Hindlimb muscle (tissue), 1 donor: ENCODE measurements around the gene ARFIP2. TPM values are rescaled to one million over a fixed set of nuclear protein-coding genes. Genes with fewer than 3 reads are reported as not detected.
A peak's percentile ranks its signal among the peaks of the same experiment; 100 is the strongest.

Experiments
- DNase-seq: peaks from one replicate; pipeline ENCODE4 v3.0.0-alpha.2; 2013
- polyA plus RNA-seq: library from polyadenylated mRNA; unstranded; fragments of 120-200 nt; gene quantifications from one replicate; pipeline ENCODE4 v1.2.1, GENCODE V29; 2013; ENCODE audit not compliant: insufficient read length

The ARFIP2 gene
- polyA plus RNA-seq, 1 donor = 32.2 TPM

DNA sequence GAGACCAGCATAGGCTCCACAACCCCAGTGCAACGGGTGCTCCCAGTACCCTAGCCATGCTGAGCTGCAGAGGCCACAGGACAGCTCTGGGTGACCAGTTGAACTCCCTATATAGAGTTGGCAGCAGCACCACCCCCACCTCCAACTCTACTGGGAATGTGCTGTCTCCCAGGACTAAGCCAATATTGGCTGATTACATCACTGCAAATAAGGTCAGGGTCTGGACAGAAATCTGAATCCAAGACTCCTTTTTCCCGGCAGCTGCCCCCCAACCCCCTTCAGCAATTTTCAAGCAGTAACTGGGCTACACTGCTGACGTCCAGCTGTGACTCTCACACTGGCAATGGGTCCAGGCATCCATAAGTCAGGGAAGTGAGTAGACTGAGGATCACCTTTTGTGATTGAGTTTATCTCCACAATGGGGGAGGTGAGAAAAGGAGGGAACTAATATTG lies 40.2 kb downstream of the ARFIP2 start, which contains the start of gene HPX:
Gene HPX (minus strand): TSS at position 82 of the 453 bp plus-strand sequence. CDS start 24 bp downstream, at position 58.
- no peak for DNase-seq

DNA sequence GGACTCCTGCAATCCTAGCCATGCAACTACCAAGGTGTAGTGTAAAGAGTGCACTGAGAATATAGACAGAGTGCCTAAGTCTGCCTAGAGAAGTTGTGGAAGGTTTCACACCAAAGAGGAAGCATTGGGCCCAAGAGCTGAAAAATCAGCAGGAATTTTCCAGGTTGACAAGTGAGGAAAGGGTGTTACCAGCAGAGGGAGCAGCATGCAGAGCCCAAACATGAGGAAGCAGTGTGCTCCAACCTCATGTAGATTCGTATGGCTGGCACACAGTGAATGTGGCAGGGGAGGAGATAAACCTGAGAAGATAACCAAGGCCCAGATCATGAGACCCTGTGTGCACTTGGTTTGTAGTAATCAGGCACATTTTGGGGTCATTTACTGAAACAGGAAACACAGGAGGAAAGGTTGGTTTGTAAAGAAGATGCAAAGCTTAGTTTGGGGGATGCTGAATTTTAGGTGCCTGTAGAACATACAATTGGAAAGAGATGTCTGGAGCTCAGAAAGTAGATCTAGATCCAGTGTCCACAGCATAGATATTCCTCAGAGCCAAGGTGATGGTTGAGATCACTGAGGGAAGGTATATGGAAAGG lies 42.1 kb downstream of the ARFIP2 start:
- peak; percentile 21 for DNase-seq

DNA sequence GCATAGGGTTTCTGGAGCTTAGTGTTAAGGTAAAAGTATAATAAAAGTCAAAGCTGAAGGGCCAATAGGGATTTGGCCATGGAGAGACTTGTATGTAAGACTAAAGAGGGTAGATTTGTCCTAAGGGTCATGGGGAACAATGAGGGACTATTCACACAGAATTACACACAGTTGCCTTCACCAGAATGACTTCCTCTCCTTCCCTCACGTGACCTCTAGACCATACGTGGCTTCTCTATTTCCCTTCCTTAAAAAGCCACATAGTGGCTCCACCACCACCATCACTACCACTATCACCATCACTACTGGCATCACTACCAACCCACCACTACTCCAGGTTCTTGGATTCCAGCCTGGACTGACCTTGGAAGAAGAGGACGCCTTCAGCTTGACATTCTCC lies 43.1 kb downstream of the ARFIP2 start:
- DNase-seq = no peak

DNA sequence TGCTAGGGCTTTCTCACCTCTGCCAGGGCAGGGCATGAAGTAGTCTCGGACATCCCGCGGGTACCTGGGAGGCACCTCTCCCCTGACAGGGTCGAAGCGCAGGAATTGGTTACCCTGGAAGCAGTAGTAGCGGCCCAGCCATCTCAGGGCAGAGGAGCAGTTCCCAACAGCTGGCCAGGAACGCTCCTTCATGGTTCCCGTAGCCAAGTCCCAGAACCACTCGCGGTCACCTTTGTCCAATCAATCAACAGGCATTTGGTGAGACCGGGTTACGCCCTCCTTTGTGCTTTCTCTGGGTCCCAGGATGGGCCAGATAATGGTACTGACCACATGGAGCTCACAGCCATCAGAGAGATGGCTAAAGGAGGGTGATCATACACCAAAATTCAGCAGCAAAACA lies 43.7 kb downstream of the ARFIP2 start:
- DNase-seq = no peak

DNA sequence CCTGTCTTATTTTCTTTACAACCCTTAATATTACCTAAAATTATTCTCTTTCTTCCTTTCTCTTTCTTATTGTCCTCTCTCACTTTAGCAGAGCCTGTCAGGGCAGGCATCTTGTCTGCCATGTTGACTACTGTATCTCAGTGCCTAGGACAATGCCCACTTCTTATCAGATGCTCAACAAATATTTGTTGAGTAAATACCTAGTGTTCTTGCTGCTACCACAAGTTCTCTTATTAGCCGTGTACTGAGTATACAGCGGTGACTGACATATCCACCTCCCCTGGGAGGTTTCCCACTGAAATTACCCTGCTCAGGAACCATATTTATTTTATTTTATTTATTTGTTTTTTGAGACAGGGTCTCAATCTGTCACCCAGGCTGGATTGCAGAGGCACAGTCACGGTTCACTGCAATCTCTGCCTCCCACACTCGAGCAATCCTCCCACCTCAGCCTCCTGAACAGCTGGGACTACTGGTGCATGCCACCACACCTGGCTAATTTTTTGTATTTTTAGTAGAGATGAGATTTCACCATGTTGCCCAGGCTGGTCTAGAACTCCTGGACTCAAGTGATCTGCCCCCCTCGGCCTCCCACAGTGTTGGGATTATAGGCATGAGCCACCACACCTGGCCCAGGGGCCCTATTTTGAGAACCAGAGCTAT lies 47.0 kb downstream of the ARFIP2 start:
- DNase-seq = no peak

DNA sequence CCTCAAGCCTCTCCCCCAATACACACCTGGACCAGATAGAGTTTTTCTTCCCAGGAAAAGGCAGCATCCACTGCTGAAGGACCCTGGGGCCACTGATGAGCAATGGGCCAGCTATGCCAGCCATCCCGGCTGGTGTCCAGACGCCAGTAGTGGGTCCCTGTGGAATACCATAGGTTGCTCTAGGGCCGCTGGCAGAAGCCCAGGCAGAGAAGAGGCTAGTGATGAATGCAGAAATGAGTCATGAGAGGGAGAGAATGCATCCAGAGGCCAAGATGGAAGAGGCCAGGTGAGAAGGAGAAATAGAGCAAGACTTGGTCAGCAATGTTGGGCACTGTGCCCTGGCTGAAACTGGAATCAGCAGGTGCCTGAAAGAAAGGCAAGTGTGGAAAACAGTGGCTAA lies 49.3 kb downstream of the ARFIP2 start:
- DNase-seq = no peak

DNA sequence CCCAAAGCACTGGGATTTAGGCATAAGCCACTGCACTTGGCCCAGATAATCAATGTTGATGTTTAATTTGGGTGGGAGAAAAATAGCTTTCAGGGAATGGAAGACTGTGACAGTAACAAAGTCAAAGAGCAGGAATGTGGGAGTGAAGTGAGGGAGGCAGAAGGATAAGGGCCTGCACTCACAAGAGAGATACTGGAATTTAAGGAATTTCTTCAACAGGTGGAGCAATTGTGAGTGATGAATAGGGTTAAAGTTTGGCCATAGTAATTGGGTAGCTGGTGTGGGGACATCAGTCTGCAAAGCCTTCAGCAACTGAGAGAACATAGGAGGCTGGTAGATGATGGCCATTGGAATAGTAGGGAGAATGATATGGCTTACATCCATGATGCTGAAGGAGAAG lies 53.6 kb downstream of the ARFIP2 start:
- DNase-seq = no peak

Other genes with a start within 250 kb of the ARFIP2 start
- 28.8 TPM for gene FHIP1B, start 246.7 kb downstream of the ARFIP2 start, polyA plus RNA-seq
- gene CNGA4, start 242.2 kb downstream of the ARFIP2 start, polyA plus RNA-seq = 0.27 TPM
- gene CCKBR, start 221.5 kb downstream of the ARFIP2 start, polyA plus RNA-seq = not detected
- 36.7 TPM for gene CAVIN3, start 160.8 kb downstream of the ARFIP2 start, polyA plus RNA-seq
- gene SMPD1, start 90.9 kb downstream of the ARFIP2 start, polyA plus RNA-seq = 24.4 TPM
- 36.6 TPM for gene APBB1, start 62.2 kb downstream of the ARFIP2 start, polyA plus RNA-seq
- 2.2 TPM for gene HPX, start 40.3 kb downstream of the ARFIP2 start, polyA plus RNA-seq
- 15.8 TPM for gene TRIM3, start 7.4 kb downstream of the ARFIP2 start, polyA plus RNA-seq
- 13.8 TPM for gene TIMM10B, start 170 bp upstream of the ARFIP2 start, polyA plus RNA-seq
- 8.8 TPM for gene DNHD1, start 15.9 kb upstream of the ARFIP2 start, polyA plus RNA-seq
- gene RRP8, start 122.3 kb upstream of the ARFIP2 start, polyA plus RNA-seq = 22.3 TPM
- gene ILK, start 122.4 kb upstream of the ARFIP2 start, polyA plus RNA-seq = 154 TPM
- 129 TPM for gene TAF10, start 130.9 kb upstream of the ARFIP2 start, polyA plus RNA-seq
- 47.9 TPM for gene TPP1, start 138.1 kb upstream of the ARFIP2 start, polyA plus RNA-seq
- 43.8 TPM for gene DCHS1, start 174.5 kb upstream of the ARFIP2 start, polyA plus RNA-seq
- 57.2 TPM for gene MRPL17, start 202.0 kb upstream of the ARFIP2 start, polyA plus RNA-seq